K562 (cell line): ENCODE data around the gene GALNS. TPM values are rescaled to one million over a fixed set of nuclear protein-coding genes. Genes with fewer than 3 reads are reported as not detected.

Source experiments
- ATAC-seq: fragments of 200-7000 bp; cut with Tn5 transposase; 3 replicates; pipeline ENCODE4 v1.9.1; 2020; ENCODE audit warnings: moderate library complexity
- Bru-seq: library from RNA; stranded (reverse); fragments of 400-500 nt; gene quantifications from one replicate; lab custom pipeline; 2021; lab: Mats Ljungman, UMichigan
- BruChase-seq, 2 experiments: library from RNA; stranded (reverse); fragments of 400-500 nt; gene quantifications; one replicate each; lab custom pipeline; 2021; lab: Mats Ljungman, UMichigan
- BruUV-seq: library from RNA; stranded (reverse); fragments of 400-500 nt; replicated peaks from 2 replicates; lab custom pipeline; 2021; lab: Mats Ljungman, UMichigan
- CTCF ChIA-PET: fragments of 300-600 bp; formaldehyde crosslinking; extraction: SDS; loops from one replicate; lab custom pipeline; 2021; ENCODE audit warnings: low intra/inter-chr PET ratio; lab: Yijun Ruan, JAX
- POLR2A ChIA-PET: fragments of 300-600, 350-650 bp; sonication (Branson Sonifier 250); formaldehyde crosslinking; extraction: SDS; loops from one replicate; lab custom pipeline; 2021; ENCODE audit warnings: antibody characterized with exemption, inconsistent platforms; lab: Yijun Ruan, JAX
- DNase-seq, 4 experiments: peaks; one replicate each; pipeline versions ENCODE4 v3.0.0 to v3.0.0-alpha.2; 2011 to 2018; ENCODE audit warnings: low spot score in 3 of 4, mixed read lengths in 3 of 4; ENCODE audit errors: extremely low read depth in 1 of 4
- FAIRE-seq: peaks from 2 replicates; lab custom pipeline; 2011; peaks lifted over from hg19 to GRCh38; lab: Jason Lieb, UNC
- H2AFZ ChIP-seq: 2 replicates; pipeline ENCODE4 v1.6.0; 2011; ENCODE audit warnings: low read depth, low read length, control low read depth, inconsistent platforms
- H3K27ac ChIP-seq: fragments of 200-600 bp; 3 replicates; pipeline ENCODE4 v1.8.0; 2011; ENCODE audit warnings: low read depth, mild to moderate bottlenecking, control low read depth, inconsistent platforms, low read length, moderate library complexity, mixed read lengths; ENCODE audit errors: extremely low read depth
- H3K27me3 ChIP-seq, 2 experiments: fragments of 300-600 bp in 1 of 2; 2 replicates in 1 of 2; 3 replicates in 1 of 2; pipeline versions ENCODE4 v1.6.0 to v1.8.0; 2011; ENCODE audit warnings: inconsistent platforms in 2 of 2, low read length in 2 of 2, mild to moderate bottlenecking in 1 of 2, mixed read lengths in 1 of 2, moderate library complexity in 1 of 2; ENCODE audit not compliant: control insufficient read depth in 2 of 2, insufficient read depth in 2 of 2
- H3K36me3 ChIP-seq: fragments of 300-600 bp; 3 replicates; pipeline ENCODE4 v1.8.0; 2011; ENCODE audit warnings: mild to moderate bottlenecking, low read length, inconsistent platforms; ENCODE audit not compliant: control insufficient read depth, insufficient read depth
- H3K4me1 ChIP-seq, 2 experiments: fragments of 200-600 bp in 1 of 2; replicated peaks in 1 of 2; 2 replicates in 1 of 2; 3 replicates in 1 of 2; pipeline versions ENCODE4 v1.5.1 to v1.8.0; 2011; ENCODE audit warnings: inconsistent platforms in 2 of 2, low read length in 2 of 2, mild to moderate bottlenecking in 1 of 2, mixed read lengths in 1 of 2, moderate library complexity in 1 of 2; ENCODE audit not compliant: control insufficient read depth in 2 of 2, insufficient read depth in 2 of 2
- H3K4me2 ChIP-seq: 2 replicates; pipeline ENCODE4 v1.6.1; 2011; ENCODE audit warnings: low read length, control low read depth, inconsistent platforms, mixed read lengths; ENCODE audit not compliant: insufficient read depth
- H3K4me3 ChIP-seq: fragments of 200-600 bp; sonication (generic), shearing (Covaris generic); 2 replicates; pipeline ENCODE4 v1.5.1; 2016; ENCODE audit warnings: control low read depth, inconsistent platforms
- H3K79me2 ChIP-seq: fragments of 200-600 bp; 3 replicates; pipeline ENCODE4 v1.8.0; 2011; ENCODE audit warnings: low read length, inconsistent platforms; ENCODE audit not compliant: control insufficient read depth, insufficient read depth
- H3K9ac ChIP-seq, 2 experiments: 2 replicates each; pipeline versions ENCODE4 v1.6.0 to v1.6.1; 2011; ENCODE audit warnings: low read depth in 2 of 2, low read length in 2 of 2, control low read depth in 1 of 2, inconsistent platforms in 1 of 2, mild to moderate bottlenecking in 1 of 2, mixed read lengths in 1 of 2; ENCODE audit not compliant: insufficient read depth in 1 of 2
- H3K9me1 ChIP-seq: one replicate; pipeline ENCODE4 v1.6.0; 2011; ENCODE audit warnings: inconsistent platforms, mild to moderate bottlenecking, low read length, moderate library complexity; ENCODE audit not compliant: control insufficient read depth, insufficient read depth
- H3K9me3 ChIP-seq: replicated peaks from 2 replicates; pipeline ENCODE4 v1.5.1; 2011; ENCODE audit warnings: low read depth, low read length, inconsistent platforms; ENCODE audit not compliant: control insufficient read depth, insufficient read depth
- H4K20me1 ChIP-seq: replicated peaks from 2 replicates; pipeline ENCODE4 v1.6.1; 2011; ENCODE audit warnings: low read length, inconsistent platforms, mixed read lengths; ENCODE audit not compliant: control insufficient read depth, insufficient read depth
- JUN ChIP-seq, 2 experiments: sonication (generic) in 1 of 2; formaldehyde crosslinking in 1 of 2; IDR thresholded peaks; 2 replicates each; pipeline versions ENCODE4 v1.6.1 to v1.8.0; 2012 to 2022; ENCODE audit warnings: borderline replicate concordance in 2 of 2, mild to moderate bottlenecking in 2 of 2, improper control_type of control experiment in 1 of 2, low read depth in 1 of 2, low read length in 1 of 2, missing genetic modification reagents in 1 of 2
- MIER1 ChIP-seq: fragments of 450-650 bp; IDR thresholded peaks from 2 replicates; pipeline ENCODE4 v1.6.1; 2016; ENCODE audit warnings: antibody characterized with exemption, mild to moderate bottlenecking, low read depth
- SMAD3 ChIP-seq: fragments of 450-650 bp; formaldehyde crosslinking; conservative IDR thresholded peaks from 2 replicates; pipeline ENCODE4 v1.4.0; 2020; ENCODE audit warnings: mild to moderate bottlenecking
- SRSF1 ChIP-seq: fragments of 200-400 bp; formaldehyde crosslinking; IDR thresholded peaks from 2 replicates; pipeline ENCODE4 v1.6.1; 2017; ENCODE audit warnings: mild to moderate bottlenecking, low read depth, low read length, moderate library complexity
- ZHX1 ChIP-seq: fragments of 150-350 bp; conservative IDR thresholded peaks from 2 replicates; pipeline ENCODE4 v1.6.1; 2014; ENCODE audit warnings: low read length
- ZNF311 ChIP-seq: fragments of 250-450 bp; sonication (Bioruptor Pico); IDR thresholded peaks from 2 replicates; pipeline ENCODE4 v1.4.0; 2020; ENCODE audit warnings: mild to moderate bottlenecking, moderate library complexity
- WGBS: fragments of 100-300 bp; shearing (Covaris generic); methylation state at CpG from one replicate; pipeline ENCODE4 v1.1.6; 2016; ENCODE audit warnings: low coverage, mixed read lengths; ENCODE audit not compliant: insufficient coverage; ENCODE audit errors: missing lambda C conversion rate; 5-methylcytosine and 5-hydroxymethylcytosine counted together
- in situ Hi-C: fragments of 300-500 bp; cut with MboI; formaldehyde crosslinking; loops from 4 replicates; pipeline ENCODE4 v1.15.0; 2018; ENCODE audit warnings: inconsistent platforms, mixed read lengths
- intact Hi-C: fragments of 100-400 bp; cut with micrococcal nuclease; formaldehyde crosslinking; loops from 2 replicates; pipeline ENCODE4 v1.14.2; 2022
- long read RNA-seq, 3 experiments: library from polyadenylated mRNA in 2 of 3; library from RNA in 1 of 3; unstranded in 2 of 3; stranded (forward) in 1 of 3; transcript quantifications; one replicate each; pipeline ENCODE4 v2.0.0, GENCODE V29; 2019 to 2022
- polyA minus RNA-seq, 3 experiments: library from RNA; depleted of rRNA, polyadenylated mRNA; stranded (reverse); fragments of >200 nt; gene quantifications; 2 replicates each; pipeline ENCODE4 v1.2.3, GENCODE V29; 2011
- polyA plus RNA-seq, 8 experiments: library from polyadenylated mRNA; depleted of rRNA in 4 of 8; stranded (reverse) in 5 of 8; unstranded in 3 of 8; fragments of >200 nt; fragmentation: Nextera tagmentation in 2 of 8; fragmentation: Illumina TruSeq in 1 of 8; extraction: Ambion mirVana in 2 of 8; extraction: Trizol in 1 of 8; gene quantifications; 2 replicates each; pipeline versions ENCODE4 v1.2.1 to v1.2.3, GENCODE V29; 2011 to 2014; ENCODE audit warnings: inconsistent platforms in 1 of 8, missing spikeins in 1 of 8
- total RNA-seq, 7 experiments: library from RNA; depleted of rRNA in 6 of 7; stranded (reverse); fragments of >200 nt in 6 of 7; fragmentation: Illumina TruSeq in 2 of 7; extraction: Trizol in 2 of 7; gene quantifications; 2 replicates each; pipeline versions ENCODE4 v1.2.1 to v1.2.3, GENCODE V29; 2011 to 2021; ENCODE audit warnings: low replicate concordance in 1 of 7
- TF ChIP-seq, protein P1 (sequence below): fragments of 450-650 bp; IDR thresholded peaks from 2 replicates; pipeline ENCODE4 v1.6.1; 2017; ENCODE audit warnings: mild to moderate bottlenecking, moderate library complexity

GALNS gene, protein sequence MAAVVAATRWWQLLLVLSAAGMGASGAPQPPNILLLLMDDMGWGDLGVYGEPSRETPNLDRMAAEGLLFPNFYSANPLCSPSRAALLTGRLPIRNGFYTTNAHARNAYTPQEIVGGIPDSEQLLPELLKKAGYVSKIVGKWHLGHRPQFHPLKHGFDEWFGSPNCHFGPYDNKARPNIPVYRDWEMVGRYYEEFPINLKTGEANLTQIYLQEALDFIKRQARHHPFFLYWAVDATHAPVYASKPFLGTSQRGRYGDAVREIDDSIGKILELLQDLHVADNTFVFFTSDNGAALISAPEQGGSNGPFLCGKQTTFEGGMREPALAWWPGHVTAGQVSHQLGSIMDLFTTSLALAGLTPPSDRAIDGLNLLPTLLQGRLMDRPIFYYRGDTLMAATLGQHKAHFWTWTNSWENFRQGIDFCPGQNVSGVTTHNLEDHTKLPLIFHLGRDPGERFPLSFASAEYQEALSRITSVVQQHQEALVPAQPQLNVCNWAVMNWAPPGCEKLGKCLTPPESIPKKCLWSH
- total RNA-seq (2011; cell fraction: chromatin; rRNA removed; ENCODE audit: low replicate concordance) = 69.8 and 180 TPM in 2 replicates
- 70.5 and 71.6 TPM in 2 replicates for total RNA-seq (2011; cell fraction: nucleolus; rRNA removed)
- total RNA-seq (2011; cell fraction: nucleoplasm; rRNA removed) = 50.8 and 56.2 TPM in 2 replicates
- total RNA-seq (2014; rRNA removed) (3.4 and 5.4 TPM in 2 replicates), total RNA-seq (2014; rRNA removed; fragmentation: Illumina TruSeq; extraction: Trizol) (2.4 and 4.1 TPM in 2 replicates), total RNA-seq (2015; rRNA removed; fragmentation: Illumina TruSeq; extraction: Trizol) (5.6 and 5.9 TPM in 2 replicates), total RNA-seq (2021) (12.3 and 13.2 TPM in 2 replicates), polyA plus RNA-seq (2011; rRNA removed) (3.9 and 4.3 TPM in 2 replicates), polyA plus RNA-seq (2014; fragmentation: Illumina TruSeq; extraction: Trizol) (6.0 and 7.0 TPM in 2 replicates), polyA plus RNA-seq (2014; fragmentation: Nextera tagmentation; extraction: Ambion mirVana) (under 1 TPM; 0.38 to 0.63 TPM), polyA plus RNA-seq (2014; rRNA removed) (6.7 and 8.6 TPM in 2 replicates), polyA minus RNA-seq (2011; rRNA and poly(A)+ RNA removed) (1.9 and 3.7 TPM in 2 replicates), Bru-seq, nascent RNA (percentile 49 among the genes with signal in this experiment), BruChase-seq, experiment 1, labeled RNA remaining after a 2-hour chase (percentile 41 among the genes with signal in this experiment), BruChase-seq, experiment 2, labeled RNA remaining after a 6-hour chase (percentile 46 among the genes with signal in this experiment)
- polyA plus RNA-seq (2011; cell fraction: cytosol; rRNA removed) = 3.9 and 9.1 TPM in 2 replicates
- polyA plus RNA-seq (2011; cell fraction: nucleus; rRNA removed) = 20.2 and 34.5 TPM in 2 replicates
- polyA plus RNA-seq (2012) = 11.1 and 16.0 TPM in 2 replicates
- 3.2 and 3.3 TPM in 2 replicates for polyA minus RNA-seq (2011; cell fraction: cytosol; rRNA and poly(A)+ RNA removed)
- 7.0 and 7.8 TPM in 2 replicates for polyA minus RNA-seq (2011; cell fraction: nucleus; rRNA and poly(A)+ RNA removed)
- long read RNA-seq, experiment 1, full-length matches to known transcripts = 17 of 49 reads
- long read RNA-seq, experiment 1, partial matches to known transcripts = 9 of 49 reads
- long read RNA-seq, experiment 1, other reads (novel, unspliced or antisense) = 23 of 49 reads
- long read RNA-seq, experiment 2, transcript GALNS-201 (14 exons, 2,363 nt) = major isoform, 5 of 11 reads
- long read RNA-seq, experiment 2, partial matches to known transcripts = 2 of 11 reads
- long read RNA-seq, experiment 2, other reads (novel, unspliced or antisense) = 4 of 11 reads
- long read RNA-seq, experiment 3, partial matches to known transcripts = 0 of 8 reads
- long read RNA-seq, experiment 3, other reads (novel, unspliced or antisense) = 4 of 8 reads

- FAIRE-seq = peak; percentile 92
- peak; percentile 95 for ATAC-seq
- peak within 1 kb of the TSS; percentile 72 for H2AFZ ChIP-seq
- intact Hi-C loops = loop anchor here (2.0 kb wide), 1 partner anchor 44 kb away; no protein-coding TSS in a partner anchor
- CTCF ChIA-PET = interaction anchor here (1.4 to 1.5 kb wide), 2 partner anchors 45 to 120 kb away, joined by 4 to 5 read pairs; partner anchors contain the start of gene APRT
- H4K20me1 ChIP-seq = no peaks in the 10 kb centered on the region; the same call in 1 of the 2 replicates
- peaks cover 23% of the 10 kb centered on the region for H3K79me2 ChIP-seq
- peak within 1 kb of the TSS; percentile 73 to 95 for H3K9ac ChIP-seq
- peak within 1 kb of the TSS; percentile 69 for H3K4me3 ChIP-seq
- BruUV-seq = no TSS peak
- in situ Hi-C loops = no loop called here
- peak within 1 kb of the TSS; percentile 92 for H3K4me2 ChIP-seq
- no peaks in the 10 kb centered on the region for H3K9me3 ChIP-seq
- H3K36me3 ChIP-seq = peaks cover 39% of the 10 kb centered on the region; the same call in 2 of the 3 replicates
- H3K27me3 ChIP-seq = no peaks in the 10 kb centered on the region
- POLR2A ChIA-PET = interaction anchor here (0.6 to 2.0 kb wide), 12 partner anchors 9 to 319 kb away, joined by 3 to 10 read pairs (median 4); partner anchors contain the start of genes MVD and PABPN1L
- DNase-seq = peak; percentile 96 to 99 (median 99)
- H3K27ac ChIP-seq = peak within 1 kb of the TSS; percentile 31
- H3K9me1 ChIP-seq = peaks cover 6% of the 10 kb centered on the region
- WGBS = 1% methylated on average over 83 of the region's 87 CpGs
- H3K4me1 ChIP-seq = peaks cover 8 to 46% of the 10 kb centered on the region in 2 experiments
- TF ChIP-seq MIER1 (no peak), ZNF311 (no peak), JUN (IDR thresholded peaks at IDR 0.05; ENCODE audit: borderline replicate concordance, low read depth, low read length) (peak; percentile 71; the same call in 1 of the 2 replicates), JUN (CRISPR knock-in tag; IDR thresholded peaks at IDR 0.05; ENCODE audit: borderline replicate concordance) (no peak), ZHX1 (no peak), SRSF1 (no peak), SMAD3 (CRISPR knock-in tag) (no peak)
- TF ChIP-seq, protein P1, sequence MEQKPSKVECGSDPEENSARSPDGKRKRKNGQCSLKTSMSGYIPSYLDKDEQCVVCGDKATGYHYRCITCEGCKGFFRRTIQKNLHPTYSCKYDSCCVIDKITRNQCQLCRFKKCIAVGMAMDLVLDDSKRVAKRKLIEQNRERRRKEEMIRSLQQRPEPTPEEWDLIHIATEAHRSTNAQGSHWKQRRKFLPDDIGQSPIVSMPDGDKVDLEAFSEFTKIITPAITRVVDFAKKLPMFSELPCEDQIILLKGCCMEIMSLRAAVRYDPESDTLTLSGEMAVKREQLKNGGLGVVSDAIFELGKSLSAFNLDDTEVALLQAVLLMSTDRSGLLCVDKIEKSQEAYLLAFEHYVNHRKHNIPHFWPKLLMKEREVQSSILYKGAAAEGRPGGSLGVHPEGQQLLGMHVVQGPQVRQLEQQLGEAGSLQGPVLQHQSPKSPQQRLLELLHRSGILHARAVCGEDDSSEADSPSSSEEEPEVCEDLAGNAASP = no peak
Measured at GRCh38 chr16:88856828-88857727, at the start of gene GALNS, which contains the start of gene TRAPPC2L. TSS of gene GALNS (minus strand) at chr16:88856947. CDS start at chr16:88856877, 70 bp downstream. TSS of gene TRAPPC2L (plus strand) at chr16:88857127. CDS start at chr16:88857151, 24 bp downstream.
